OCI-LY1 (cell line): ENCODE data around the gene DNAJB11.

ENCODE experiments used
- EZH2 ChIP-seq: fragments of 200-600 bp; sonication (generic), shearing (Covaris generic); IDR thresholded peaks from 2 replicates; pipeline ENCODE4 v1.8.0; 2017; ENCODE audit warnings: borderline replicate concordance, mixed run types, mild to moderate bottlenecking, antibody characterized with exemption, low read length, moderate library complexity, mixed read lengths
- TF ChIP-seq, protein P1 (sequence below): fragments of 200-600 bp; sonication (generic), shearing (Covaris generic); IDR thresholded peaks from 2 replicates; pipeline ENCODE4 v1.5.1; 2017; ENCODE audit warnings: mild to moderate bottlenecking, antibody characterized with exemption, low read length, moderate library complexity, mixed read lengths

GRCh38 chr3:186577521-186577920 is 7.0 kb downstream of the DNAJB11 start:
- TF ChIP-seq, protein P1, sequence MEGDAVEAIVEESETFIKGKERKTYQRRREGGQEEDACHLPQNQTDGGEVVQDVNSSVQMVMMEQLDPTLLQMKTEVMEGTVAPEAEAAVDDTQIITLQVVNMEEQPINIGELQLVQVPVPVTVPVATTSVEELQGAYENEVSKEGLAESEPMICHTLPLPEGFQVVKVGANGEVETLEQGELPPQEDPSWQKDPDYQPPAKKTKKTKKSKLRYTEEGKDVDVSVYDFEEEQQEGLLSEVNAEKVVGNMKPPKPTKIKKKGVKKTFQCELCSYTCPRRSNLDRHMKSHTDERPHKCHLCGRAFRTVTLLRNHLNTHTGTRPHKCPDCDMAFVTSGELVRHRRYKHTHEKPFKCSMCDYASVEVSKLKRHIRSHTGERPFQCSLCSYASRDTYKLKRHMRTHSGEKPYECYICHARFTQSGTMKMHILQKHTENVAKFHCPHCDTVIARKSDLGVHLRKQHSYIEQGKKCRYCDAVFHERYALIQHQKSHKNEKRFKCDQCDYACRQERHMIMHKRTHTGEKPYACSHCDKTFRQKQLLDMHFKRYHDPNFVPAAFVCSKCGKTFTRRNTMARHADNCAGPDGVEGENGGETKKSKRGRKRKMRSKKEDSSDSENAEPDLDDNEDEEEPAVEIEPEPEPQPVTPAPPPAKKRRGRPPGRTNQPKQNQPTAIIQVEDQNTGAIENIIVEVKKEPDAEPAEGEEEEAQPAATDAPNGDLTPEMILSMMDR, result no peak
- no peak for TF ChIP-seq EZH2
